Mesothelial cell of epicardium (in vitro differentiated cells): Measurements from ENCODE around the gene CCL22. TPM values are rescaled to one million over a fixed set of nuclear protein-coding genes. Genes with fewer than 3 reads are reported as not detected.
A peak's percentile ranks its signal among the peaks of the same experiment; 100 is the strongest.
"Not testable (repeated sequence)": the region's sequence is repeated elsewhere in the genome, so short reads cannot be mapped to it uniquely, and the experiment has no call there.

Experiments used
- DNase-seq, 2 experiments: peaks; one replicate each; pipeline ENCODE4 v3.0.0; 2021; ENCODE audit warnings: low spot score in 2 of 2; ENCODE audit not compliant: unreplicated experiment in 2 of 2
- H3K27ac Mint-ChIP-seq: 2 replicates; pipeline ENCODE4 v1.8.0; 2021; ENCODE audit warnings: mixed read lengths
- H3K27me3 Mint-ChIP-seq: 2 replicates; pipeline ENCODE4 v1.8.0; 2021; ENCODE audit warnings: low read depth, mixed read lengths
- H3K36me3 Mint-ChIP-seq: 2 replicates; pipeline ENCODE4 v1.8.0; 2021; ENCODE audit warnings: mixed read lengths
- H3K4me1 Mint-ChIP-seq: 2 replicates; pipeline ENCODE4 v1.8.0; 2021; ENCODE audit warnings: mixed read lengths
- H3K4me3 Mint-ChIP-seq: 2 replicates; pipeline ENCODE4 v1.8.0; 2021; ENCODE audit warnings: mild to moderate bottlenecking, moderate library complexity, mixed read lengths
- H3K9me3 Mint-ChIP-seq: 2 replicates; pipeline ENCODE4 v1.8.0; 2021; ENCODE audit warnings: mixed read lengths
- CTCF ChIP-seq: fragments of 200-600 bp; sonication (generic); IDR thresholded peaks from one replicate; pipeline ENCODE4 v1.5.0; 2021; ENCODE audit warnings: antibody characterized with exemption; ENCODE audit not compliant: unreplicated experiment
- total RNA-seq: library from RNA; stranded (reverse); gene quantifications from 3 replicates; pipeline ENCODE4 v1.2.1, GENCODE V29; 2021

The CCL22 gene
- total RNA-seq, 1 donor from 2014 or later: not detected

GRCh38 chr16:57372372-57373116 is 14.0 kb downstream of the CCL22 start, which contains the start of gene CX3CL1:
Gene CX3CL1, plus strand, starts transcription at chr16:57372490. Its CDS starts 79 bp downstream, at chr16:57372569.
- DNase-seq: peak; percentile 54 to 71
- H3K27ac Mint-ChIP-seq: peak within 1 kb of the TSS; percentile 16
- H3K4me1 Mint-ChIP-seq: peaks cover 29% of the 10 kb centered on the region
- H3K4me3 Mint-ChIP-seq: peak within 1 kb of the TSS; percentile 53
- H3K36me3 Mint-ChIP-seq: no peaks in the 10 kb centered on the region
- TF ChIP-seq CTCF: no peak
- H3K9me3 Mint-ChIP-seq: no peaks in the 10 kb centered on the region
- no peaks in the 10 kb centered on the region for H3K27me3 Mint-ChIP-seq

GRCh38 chr16:57373117-57373947 is 14.7 kb downstream of the CCL22 start:
- no peaks in the 10 kb centered on the region for H3K9me3 Mint-ChIP-seq
- DNase-seq: no peak
- TF ChIP-seq CTCF: no peak
- H3K27me3 Mint-ChIP-seq: no peaks in the 10 kb centered on the region
- peak overlapping the region; percentile 22 for H3K4me3 Mint-ChIP-seq
- peaks cover 35% of the 10 kb centered on the region for H3K4me1 Mint-ChIP-seq
- H3K36me3 Mint-ChIP-seq: no peaks in the 10 kb centered on the region
- peak overlapping the region; percentile 50 for H3K27ac Mint-ChIP-seq

- Mint-ChIP-seq H3K9me3 (no peaks in the 10 kb centered on the region), H3K27ac (no peak overlapping the region), H3K36me3 (no peaks in the 10 kb centered on the region), H3K4me3 (no peak overlapping the region), H3K27me3 (no peaks in the 10 kb centered on the region), H3K4me1 (peaks cover 35% of the 10 kb centered on the region)
- no peak for TF ChIP-seq CTCF
- DNase-seq: peak in 1 of 2 experiments; percentile 53
These were observed 15.5 kb downstream of the CCL22 start for GRCh38 chr16:57374067-57374534.

- not testable (repeated sequence) for H3K27me3 Mint-ChIP-seq, H3K27ac Mint-ChIP-seq, H3K4me3 Mint-ChIP-seq, DNase-seq, H3K36me3 Mint-ChIP-seq, H3K9me3 Mint-ChIP-seq
- peaks cover 35% of the 10 kb centered on the region for H3K4me1 Mint-ChIP-seq
These were observed 16.4 kb downstream of the CCL22 start for GRCh38 chr16:57374925-57375465.

- no peaks in the 10 kb centered on the region for H3K27me3 Mint-ChIP-seq
- H3K9me3 Mint-ChIP-seq: no peaks in the 10 kb centered on the region
These were observed 17.8 kb downstream of the CCL22 start for GRCh38 chr16:57376313-57376818.

More at GRCh38 chr16:57376313-57376818, 17.8 kb downstream of the CCL22 start:
- Mint-ChIP-seq H3K4me1 (peaks cover 35% of the 10 kb centered on the region), H3K36me3 (no peaks in the 10 kb centered on the region), H3K27ac (no peak overlapping the region), H3K4me3 (no peak overlapping the region)
- TF ChIP-seq CTCF: no peak
- DNase-seq: no peak
